ENCODE data around the gene TTC6.

DNA sequence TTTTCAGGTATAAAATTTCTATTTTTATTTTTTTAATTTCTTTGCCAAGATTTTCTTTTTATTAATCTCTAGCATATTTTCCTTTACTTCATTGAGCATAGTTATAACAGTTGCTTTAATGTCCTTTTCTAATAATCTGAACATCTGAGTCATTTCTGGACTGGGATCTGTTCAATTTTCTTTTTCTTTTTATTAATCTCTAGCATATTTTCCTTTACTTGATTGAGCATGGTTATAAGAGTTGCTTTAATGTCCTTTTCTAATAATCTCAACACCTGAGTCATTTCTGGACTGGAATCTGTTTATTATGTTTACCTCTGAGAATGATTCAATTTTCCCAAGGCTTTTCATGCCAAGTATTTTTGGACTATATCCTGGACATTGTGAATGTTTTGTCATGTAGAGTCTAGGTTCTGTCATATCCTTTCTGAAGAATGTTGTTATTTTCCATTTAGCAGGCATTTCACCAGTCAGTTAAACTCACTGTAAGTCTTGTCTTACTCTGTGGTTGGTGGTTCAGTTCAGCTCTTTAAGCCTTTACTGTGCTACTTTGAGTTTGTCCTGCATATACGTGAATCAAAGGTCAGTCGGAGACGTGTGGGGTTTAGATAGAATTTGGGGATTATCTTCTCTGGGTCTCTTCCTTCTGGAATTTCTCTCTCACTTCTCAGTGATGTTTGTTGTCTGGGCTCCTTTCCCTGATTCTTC lies 20.3 kb downstream of the TTC6 start:
- TF ChIP-seq, protein P1, sequence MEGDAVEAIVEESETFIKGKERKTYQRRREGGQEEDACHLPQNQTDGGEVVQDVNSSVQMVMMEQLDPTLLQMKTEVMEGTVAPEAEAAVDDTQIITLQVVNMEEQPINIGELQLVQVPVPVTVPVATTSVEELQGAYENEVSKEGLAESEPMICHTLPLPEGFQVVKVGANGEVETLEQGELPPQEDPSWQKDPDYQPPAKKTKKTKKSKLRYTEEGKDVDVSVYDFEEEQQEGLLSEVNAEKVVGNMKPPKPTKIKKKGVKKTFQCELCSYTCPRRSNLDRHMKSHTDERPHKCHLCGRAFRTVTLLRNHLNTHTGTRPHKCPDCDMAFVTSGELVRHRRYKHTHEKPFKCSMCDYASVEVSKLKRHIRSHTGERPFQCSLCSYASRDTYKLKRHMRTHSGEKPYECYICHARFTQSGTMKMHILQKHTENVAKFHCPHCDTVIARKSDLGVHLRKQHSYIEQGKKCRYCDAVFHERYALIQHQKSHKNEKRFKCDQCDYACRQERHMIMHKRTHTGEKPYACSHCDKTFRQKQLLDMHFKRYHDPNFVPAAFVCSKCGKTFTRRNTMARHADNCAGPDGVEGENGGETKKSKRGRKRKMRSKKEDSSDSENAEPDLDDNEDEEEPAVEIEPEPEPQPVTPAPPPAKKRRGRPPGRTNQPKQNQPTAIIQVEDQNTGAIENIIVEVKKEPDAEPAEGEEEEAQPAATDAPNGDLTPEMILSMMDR (IDR thresholded peaks at IDR 0.05 in 8 of 11, conservative IDR thresholded peaks at IDR 0.05 in 3 of 11), result no peak
- TF ChIP-seq POLR2A (IDR thresholded peaks at IDR 0.05), result no peak
- no peak for TF ChIP-seq POLR2AphosphoS5 (IDR thresholded peaks at IDR 0.05)
